Mucosa of descending colon (tissue), 3 donors: ENCODE measurements around the gene SLC39A13. TPM values are rescaled to one million over a fixed set of nuclear protein-coding genes. Genes with fewer than 3 reads are reported as not detected.

ENCODE experiments used
- ATAC-seq: fragments of 200-7000 bp; cut with Tn5 transposase; one replicate; pipeline ENCODE4 v1.9.1; 2020; ENCODE audit warnings: mild to moderate bottlenecking, moderate library complexity
- DNase-seq, 3 donors: peaks; one replicate each; pipeline ENCODE4 v3.0.0-alpha.2; 2020
- H3K36me3 ChIP-seq: fragments of 200-600 bp; one replicate; pipeline ENCODE4 v1.8.0; 2021; ENCODE audit warnings: low read depth, mild to moderate bottlenecking
- H3K4me1 ChIP-seq: fragments of 200-600 bp; one replicate; pipeline ENCODE4 v1.8.0; 2021; ENCODE audit warnings: low read depth, mild to moderate bottlenecking
- H3K4me3 ChIP-seq: fragments of 200-600 bp; one replicate; pipeline ENCODE4 v1.8.0; 2021; ENCODE audit warnings: mild to moderate bottlenecking
- H3K9me3 ChIP-seq: fragments of 200-600 bp; one replicate; pipeline ENCODE4 v1.8.0; 2021; ENCODE audit warnings: mild to moderate bottlenecking
- intact Hi-C, 2 donors: fragments of 100-400 bp; cut with DNase I in 1 of 2; cut with micrococcal nuclease in 1 of 2; formaldehyde crosslinking; loops; one replicate each; pipeline versions ENCODE4 v1.11.0 to v1.11.1; 2022; cut with DNase I, micrococcal nuclease
- total RNA-seq, 3 donors: library from RNA; stranded (reverse); fragmentation: NEBNext Ultra II Directional in 2 of 3; extraction: Animal tissue kit (Norgen Biotek cat#: 25700) in 2 of 3; gene quantifications; one replicate each; pipeline versions ENCODE4 v1.2.1 to v1.2.4, GENCODE V29; 2021 to 2023
- TF ChIP-seq, protein P1 (sequence below): fragments of 200-600 bp; IDR thresholded peaks from one replicate; pipeline ENCODE4 v1.8.0; 2022; ENCODE audit warnings: antibody characterized with exemption, mild to moderate bottlenecking
- donor health status: DM: no; HTN: no; CAD: no; lungs with moderate emphysema.
- donor health status: DM: no; HTN: no; CAD: no.
- donor health status: DM: no; HTN: yes; CAD: no.

SLC39A13 gene
- total RNA-seq, 3 donors from 2014 or later = 14.4 to 30.9 (median 21.4) TPM

DNA sequence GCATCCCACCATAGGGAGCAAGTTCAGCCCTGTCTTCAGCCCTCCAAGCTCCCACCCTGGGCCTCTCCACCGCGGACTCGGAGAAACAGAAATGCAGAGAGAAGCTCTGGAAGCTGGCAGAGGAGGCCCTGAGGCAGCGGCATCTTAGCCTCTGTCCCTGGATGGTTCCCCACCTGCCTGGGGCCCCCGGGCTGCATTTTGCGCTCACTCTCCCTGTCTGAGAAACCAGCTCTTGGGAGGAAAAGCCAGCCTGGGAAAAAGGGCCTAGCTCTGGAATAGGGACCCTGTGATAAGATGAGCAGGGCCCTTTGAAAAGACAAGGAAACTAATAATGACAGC, 18.0 kb upstream of the SLC39A13 start:
- peaks cover 3% of the 10 kb centered on the region for H3K4me1 ChIP-seq
- ATAC-seq (no peak), DNase-seq (peak in 1 of 3 donors; percentile 29)
- H3K9me3 ChIP-seq = no peaks in the 10 kb centered on the region
- no peak overlapping the region for H3K4me3 ChIP-seq
- no peaks in the 10 kb centered on the region for H3K36me3 ChIP-seq
- intact Hi-C loops = no loop called here
- TF ChIP-seq, protein P1, sequence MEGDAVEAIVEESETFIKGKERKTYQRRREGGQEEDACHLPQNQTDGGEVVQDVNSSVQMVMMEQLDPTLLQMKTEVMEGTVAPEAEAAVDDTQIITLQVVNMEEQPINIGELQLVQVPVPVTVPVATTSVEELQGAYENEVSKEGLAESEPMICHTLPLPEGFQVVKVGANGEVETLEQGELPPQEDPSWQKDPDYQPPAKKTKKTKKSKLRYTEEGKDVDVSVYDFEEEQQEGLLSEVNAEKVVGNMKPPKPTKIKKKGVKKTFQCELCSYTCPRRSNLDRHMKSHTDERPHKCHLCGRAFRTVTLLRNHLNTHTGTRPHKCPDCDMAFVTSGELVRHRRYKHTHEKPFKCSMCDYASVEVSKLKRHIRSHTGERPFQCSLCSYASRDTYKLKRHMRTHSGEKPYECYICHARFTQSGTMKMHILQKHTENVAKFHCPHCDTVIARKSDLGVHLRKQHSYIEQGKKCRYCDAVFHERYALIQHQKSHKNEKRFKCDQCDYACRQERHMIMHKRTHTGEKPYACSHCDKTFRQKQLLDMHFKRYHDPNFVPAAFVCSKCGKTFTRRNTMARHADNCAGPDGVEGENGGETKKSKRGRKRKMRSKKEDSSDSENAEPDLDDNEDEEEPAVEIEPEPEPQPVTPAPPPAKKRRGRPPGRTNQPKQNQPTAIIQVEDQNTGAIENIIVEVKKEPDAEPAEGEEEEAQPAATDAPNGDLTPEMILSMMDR = no peak

DNA sequence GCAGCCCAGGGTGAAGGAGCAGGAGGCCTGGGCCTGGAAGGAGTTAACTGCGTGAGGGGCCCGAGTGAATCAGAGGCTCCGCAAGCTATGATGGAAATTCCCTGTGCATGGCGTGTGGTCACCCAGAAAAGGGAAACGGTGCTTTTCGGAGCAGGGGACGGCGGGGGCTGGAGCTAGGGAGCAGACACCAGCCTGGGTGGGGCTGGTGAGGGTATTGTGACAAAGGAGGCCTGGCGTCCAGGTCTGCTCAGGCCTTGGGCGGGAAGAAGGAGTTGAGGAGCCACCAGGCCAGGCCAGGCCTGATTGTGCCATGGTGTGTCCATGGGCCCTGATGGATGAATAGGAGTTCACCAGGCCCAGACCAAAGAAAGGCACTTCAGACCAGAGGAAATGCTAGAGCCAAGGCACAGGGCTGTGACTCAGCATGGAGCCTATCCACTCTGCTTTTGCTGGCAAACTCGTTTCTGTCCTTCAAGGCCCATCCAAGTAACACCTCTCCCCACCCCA, 17.3 kb upstream of the SLC39A13 start:
- TF ChIP-seq, protein P1 = no peak
- ATAC-seq = peak; percentile 29
- H3K4me3 ChIP-seq = no peak overlapping the region
- peaks cover 3% of the 10 kb centered on the region for H3K4me1 ChIP-seq
- no peaks in the 10 kb centered on the region for H3K36me3 ChIP-seq
- DNase-seq = peak in 2 of 3 donors; percentile 50 to 70
- no peaks in the 10 kb centered on the region for H3K9me3 ChIP-seq
- intact Hi-C loops = no loop called here

DNA sequence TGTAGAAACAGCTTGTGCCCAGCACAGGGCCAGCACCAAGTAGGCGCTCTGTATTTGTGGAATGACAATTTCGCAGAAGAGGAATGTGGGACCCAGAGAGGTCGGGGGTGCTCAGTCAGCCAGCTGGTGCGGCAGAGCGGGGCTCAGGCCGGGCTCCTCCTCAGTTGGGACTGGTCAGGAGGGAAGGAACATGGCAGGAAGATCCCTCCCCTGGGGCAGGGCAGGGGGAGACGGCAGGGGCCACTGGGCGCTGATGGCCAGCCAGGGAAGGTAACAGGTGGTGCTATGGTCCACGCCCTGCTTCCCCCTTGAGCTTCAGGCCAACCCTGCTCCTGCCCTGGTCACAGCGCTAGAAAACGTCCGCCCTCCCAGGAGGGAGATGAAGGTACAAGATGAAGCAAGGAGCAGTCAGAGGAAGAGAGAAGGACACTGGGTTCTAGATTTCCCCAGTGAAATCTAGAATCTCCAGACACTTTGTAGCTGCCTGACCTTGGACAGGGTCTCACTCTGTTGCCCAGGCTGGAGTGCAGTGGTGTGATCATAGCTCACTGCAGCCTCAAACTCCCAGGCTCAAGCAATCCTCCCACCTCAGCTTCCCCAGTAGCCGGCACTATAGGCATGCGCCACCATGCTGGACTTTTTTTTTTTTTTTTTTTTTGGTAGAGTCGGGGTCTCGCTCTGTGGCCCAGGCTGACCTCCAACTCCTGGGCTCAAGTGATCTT, 16.5 kb upstream of the SLC39A13 start:
- TF ChIP-seq, protein P1 = no peak
- Histone ChIP-seq H3K4me1 (peaks cover 3% of the 10 kb centered on the region), H3K9me3 (no peaks in the 10 kb centered on the region), H3K36me3 (no peaks in the 10 kb centered on the region), H3K4me3 (no peak overlapping the region)
- ATAC-seq (no peak), DNase-seq (peak in 1 of 3 donors; percentile 49)
- intact Hi-C loops = no loop called here

DNA sequence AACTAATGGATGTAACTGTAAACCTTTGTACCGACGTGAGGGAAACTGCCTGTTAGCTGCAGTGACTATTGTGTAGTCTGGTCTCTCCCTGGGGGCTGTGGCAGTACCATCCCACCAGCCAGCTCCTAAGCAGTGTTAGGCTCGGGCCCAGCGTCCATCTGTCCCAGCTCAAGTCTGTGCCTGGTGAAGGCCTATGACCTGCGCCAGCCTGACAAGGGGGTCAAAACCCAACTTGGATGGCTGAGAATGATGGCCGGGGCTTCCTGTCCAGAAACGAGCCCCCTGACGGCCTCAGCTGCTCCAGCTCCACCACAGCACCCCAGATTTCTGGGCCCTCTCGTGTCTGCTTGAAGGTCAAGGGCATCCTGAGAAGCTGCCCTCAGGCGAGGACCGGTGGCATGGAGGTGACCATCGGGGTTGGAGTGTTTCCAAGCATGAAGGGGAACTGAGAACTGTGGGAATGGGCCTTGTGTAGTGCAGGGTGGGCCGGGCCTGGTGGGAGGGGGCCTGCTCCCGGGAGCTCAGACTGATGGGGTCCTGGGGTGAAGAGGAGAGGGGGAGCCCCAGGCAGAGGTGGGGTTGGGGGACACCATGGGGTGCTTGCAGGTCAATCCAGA, 15.7 kb upstream of the SLC39A13 start:
- TF ChIP-seq, protein P1 = no peak
- no peak for DNase-seq
- ATAC-seq = no peak
- no peaks in the 10 kb centered on the region for H3K9me3 ChIP-seq
- H3K4me1 ChIP-seq = peaks cover 3% of the 10 kb centered on the region
- H3K36me3 ChIP-seq = no peaks in the 10 kb centered on the region
- intact Hi-C loops = no loop called here
- H3K4me3 ChIP-seq = no peak overlapping the region

DNA sequence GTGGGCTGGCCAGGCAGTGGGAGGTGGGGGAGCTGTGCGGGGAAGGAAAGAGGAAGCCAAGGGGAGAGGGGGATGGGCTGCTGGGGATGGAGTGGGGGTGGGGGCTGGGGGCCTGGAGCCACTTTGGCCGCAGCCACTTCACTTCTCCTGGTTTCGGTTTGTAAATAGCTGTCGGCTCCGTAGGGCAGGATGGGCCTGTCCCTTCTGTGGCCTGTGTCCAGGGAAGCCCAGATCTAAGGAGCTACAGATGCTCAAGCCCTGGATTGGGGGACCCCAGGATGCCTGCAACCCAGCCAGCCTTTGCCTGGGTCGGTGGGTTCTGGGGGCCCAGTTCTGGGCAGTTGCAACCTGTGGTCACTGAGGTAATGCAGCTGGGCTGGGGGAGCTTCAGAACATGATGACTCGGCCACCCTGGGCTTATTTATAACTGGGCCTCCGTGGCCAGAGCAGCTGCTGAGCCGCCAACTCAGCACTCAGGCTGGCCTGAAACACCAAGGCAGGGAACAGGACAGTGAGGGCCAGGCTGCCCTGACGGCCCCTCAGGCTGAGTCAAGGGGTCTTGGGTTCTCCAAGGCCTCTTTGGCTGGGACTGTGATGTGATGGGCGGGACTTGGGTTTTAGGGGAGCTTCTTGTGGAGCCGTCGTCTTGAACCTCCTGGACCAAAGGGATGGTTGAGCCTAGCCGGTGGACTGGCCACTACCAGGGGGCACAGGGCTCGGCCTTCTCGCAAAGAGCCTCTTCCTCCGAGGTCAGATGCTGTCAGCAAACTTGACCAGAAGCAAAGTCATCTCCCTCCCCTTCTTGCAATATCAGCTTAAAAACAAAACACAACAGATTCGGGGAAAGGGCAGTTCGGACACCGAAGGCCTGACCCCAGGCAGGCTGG, 15.0 kb upstream of the SLC39A13 start:
- peak; percentile 35 for ATAC-seq

More for the DNA sequence above, 15.0 kb upstream of the SLC39A13 start:
- intact Hi-C loops = no loop called here
- no peaks in the 10 kb centered on the region for H3K36me3 ChIP-seq
- DNase-seq = peak in 2 of 3 donors; percentile 53 to 69
- no peaks in the 10 kb centered on the region for H3K9me3 ChIP-seq
- H3K4me3 ChIP-seq = no peak overlapping the region
- H3K4me1 ChIP-seq = peaks cover 3% of the 10 kb centered on the region
- TF ChIP-seq, protein P1 = no peak
